Testis (tissue), 2 donors: ENCODE data around the gene SMAGP.

ENCODE experiments used
- CTCF ChIP-seq, 3 experiments: fragments of 450-650 bp in 2 of 3; fragments of 200-600 bp in 1 of 3; sonication (generic) in 1 of 3; IDR thresholded peaks; one replicate each; pipeline ENCODE4 v1.5.1; 2016 to 2019; ENCODE audit warnings: antibody characterized with exemption in 3 of 3, mild to moderate bottlenecking in 2 of 3, moderate library complexity in 1 of 3
- POLR2A ChIP-seq: fragments of 450-650 bp; IDR thresholded peaks from one replicate; pipeline ENCODE4 v1.6.1; 2017; ENCODE audit warnings: antibody characterized with exemption, mild to moderate bottlenecking, moderate library complexity

- TF ChIP-seq POLR2A (no peak), CTCF (IDR thresholded peaks at IDR 0.05) (no peak)
These were observed 61.0 kb downstream of the SMAGP start for GRCh38 chr12:51209259-51209658.
